ENCODE measurements around the gene PLPP1.

PLPP1 gene

GRCh38 chr5:55534436-55535198 lies at the start of gene PLPP1:
Gene PLPP1 (minus strand): TSS chr5:55534964. CDS start chr5:55534629, 335 bp downstream.
- in situ Hi-C loops (cut with MboI; ENCODE audit: low sequenced_read_pairs) = no loop called here

GRCh38 chr5:55583578-55583977 lies 48.8 kb upstream of the PLPP1 start:
- in situ Hi-C loops (cut with MboI; ENCODE audit: low sequenced_read_pairs) = no loop called here

- in situ Hi-C loops (cut with MboI; ENCODE audit: low sequenced_read_pairs) = no loop called here
These were observed 47.5 kb upstream of the PLPP1 start for GRCh38 chr5:55582256-55582655.

- in situ Hi-C loops (cut with MboI; ENCODE audit: low sequenced_read_pairs) = no loop called here
These were observed 45.3 kb upstream of the PLPP1 start for GRCh38 chr5:55580042-55580441.

- in situ Hi-C loops (cut with MboI; ENCODE audit: low sequenced_read_pairs) = no loop called here
These were observed 44.0 kb upstream of the PLPP1 start for GRCh38 chr5:55578771-55579170.

- in situ Hi-C loops (cut with MboI; ENCODE audit: low sequenced_read_pairs) = no loop called here
These were observed 42.7 kb upstream of the PLPP1 start for GRCh38 chr5:55577353-55578060.

GRCh38 chr5:55576661-55577060 lies 41.9 kb upstream of the PLPP1 start:
- in situ Hi-C loops (cut with MboI; ENCODE audit: low sequenced_read_pairs) = no loop called here

GRCh38 chr5:55575815-55576583 lies 41.2 kb upstream of the PLPP1 start:
- in situ Hi-C loops (cut with MboI; ENCODE audit: low sequenced_read_pairs) = no loop called here

GRCh38 chr5:55572600-55572999 lies 37.8 kb upstream of the PLPP1 start:
- in situ Hi-C loops (cut with MboI; ENCODE audit: low sequenced_read_pairs) = no loop called here

GRCh38 chr5:55572020-55572419 lies 37.3 kb upstream of the PLPP1 start:
- in situ Hi-C loops (cut with MboI; ENCODE audit: low sequenced_read_pairs) = no loop called here

- in situ Hi-C loops (cut with MboI; ENCODE audit: low sequenced_read_pairs) = no loop called here
These were observed 35.8 kb upstream of the PLPP1 start for GRCh38 chr5:55570570-55570969.

- in situ Hi-C loops (cut with MboI; ENCODE audit: low sequenced_read_pairs) = no loop called here
These were observed 35.3 kb upstream of the PLPP1 start for GRCh38 chr5:55570026-55570425.

- in situ Hi-C loops (cut with MboI; ENCODE audit: low sequenced_read_pairs) = no loop called here
These were observed 34.7 kb upstream of the PLPP1 start for GRCh38 chr5:55569513-55569865.

GRCh38 chr5:55568654-55569512 lies 34.1 kb upstream of the PLPP1 start:
- in situ Hi-C loops (cut with MboI; ENCODE audit: low sequenced_read_pairs) = no loop called here

GRCh38 chr5:55564721-55565120 lies 30.0 kb upstream of the PLPP1 start:
- in situ Hi-C loops (cut with MboI; ENCODE audit: low sequenced_read_pairs) = no loop called here

- in situ Hi-C loops (cut with MboI; ENCODE audit: low sequenced_read_pairs) = no loop called here
These were observed 23.7 kb upstream of the PLPP1 start for GRCh38 chr5:55558484-55558883.

- in situ Hi-C loops (cut with MboI; ENCODE audit: low sequenced_read_pairs) = no loop called here
These were observed 22.4 kb upstream of the PLPP1 start for GRCh38 chr5:55557123-55557522.

- in situ Hi-C loops (cut with MboI; ENCODE audit: low sequenced_read_pairs) = no loop called here
These were observed 19.9 kb upstream of the PLPP1 start for GRCh38 chr5:55554585-55555202.

GRCh38 chr5:55551904-55552303 lies 17.1 kb upstream of the PLPP1 start:
- in situ Hi-C loops (cut with MboI; ENCODE audit: low sequenced_read_pairs) = no loop called here

- in situ Hi-C loops (cut with MboI; ENCODE audit: low sequenced_read_pairs) = no loop called here
These were observed 16.6 kb upstream of the PLPP1 start for GRCh38 chr5:55551358-55551757.
